Gastroesophageal sphincter (tissue), 4 donors: ENCODE data around the gene PTPRG. TPM values are rescaled to one million over a fixed set of nuclear protein-coding genes. Genes with fewer than 3 reads are reported as not detected.

Experiments
- ATAC-seq: fragments of 150-250 bp; one replicate; pipeline ENCODE4 v1.9.1; 2016; ENCODE audit warnings: mild to moderate bottlenecking, moderate library complexity
- H3K27ac ChIP-seq, 4 donors: fragments of 200-600 bp; sonication (generic) in 3 of 4; 1 replicate in 3 of 4; 2 replicates in 1 of 4; pipeline ENCODE4 v1.5.1; 2016 to 2019
- H3K27me3 ChIP-seq: fragments of 200-600 bp; sonication (generic); one replicate; pipeline ENCODE4 v1.5.1; 2019
- H3K36me3 ChIP-seq, 2 donors: fragments of 200-600 bp; sonication (generic); one replicate each; pipeline ENCODE4 v1.5.1; 2019; ENCODE audit warnings: control low read depth in 1 of 2
- H3K4me1 ChIP-seq, 3 donors: fragments of 200-600 bp; sonication (generic); 1 replicate in 2 of 3; 2 replicates in 1 of 3; pipeline ENCODE4 v1.5.1; 2016 to 2019; ENCODE audit warnings: control low read depth in 2 of 3
- H3K4me3 ChIP-seq, 2 donors: fragments of 200-600 bp; sonication (generic); one replicate each; pipeline ENCODE4 v1.5.1; 2019; ENCODE audit warnings: mild to moderate bottlenecking in 1 of 2, moderate library complexity in 1 of 2
- H3K9me3 ChIP-seq, 3 donors: fragments of 200-600 bp; sonication (generic); one replicate each; pipeline ENCODE4 v1.5.1; 2017 to 2019; ENCODE audit warnings: control low read depth in 2 of 3
- EP300 ChIP-seq: sonication (generic); formaldehyde crosslinking; IDR thresholded peaks from one replicate; pipeline ENCODE4 v1.6.1; 2017; ENCODE audit warnings: antibody characterized with exemption, mild to moderate bottlenecking
- POLR2A ChIP-seq, 2 donors: fragments of 450-650 bp; IDR thresholded peaks; one replicate each; pipeline ENCODE4 v1.6.1; 2017; ENCODE audit warnings: antibody characterized with exemption in 2 of 2, mild to moderate bottlenecking in 2 of 2, moderate library complexity in 1 of 2
- POLR2AphosphoS5 ChIP-seq: sonication (generic); formaldehyde crosslinking; IDR thresholded peaks from one replicate; pipeline ENCODE4 v1.6.1; 2017; ENCODE audit warnings: antibody characterized with exemption
- WGBS, 2 donors: methylation state at CpG; one replicate each; pipeline ENCODE4 v1.1.5; 2018; ENCODE audit warnings: low coverage in 1 of 2; 5-methylcytosine and 5-hydroxymethylcytosine counted together
- total RNA-seq, 4 donors: library from RNA; depleted of rRNA; stranded (reverse); fragments of >200 nt; gene quantifications; one replicate each; pipeline ENCODE4 v1.1.0, GENCODE V29; 2016
- TF ChIP-seq, protein P1 (sequence below), 4 experiments: fragments of 200-600 bp in 2 of 4; fragments of 450-650 bp in 2 of 4; sonication (generic) in 1 of 4; IDR thresholded peaks; one replicate each; pipeline ENCODE4 v1.5.1; 2017 to 2019; ENCODE audit warnings: antibody characterized with exemption in 4 of 4, mild to moderate bottlenecking in 2 of 4, moderate library complexity in 2 of 4

The PTPRG gene
- total RNA-seq, 4 donors from 2014 or later = 48.7 to 81.9 (median 52.8) TPM

DNA sequence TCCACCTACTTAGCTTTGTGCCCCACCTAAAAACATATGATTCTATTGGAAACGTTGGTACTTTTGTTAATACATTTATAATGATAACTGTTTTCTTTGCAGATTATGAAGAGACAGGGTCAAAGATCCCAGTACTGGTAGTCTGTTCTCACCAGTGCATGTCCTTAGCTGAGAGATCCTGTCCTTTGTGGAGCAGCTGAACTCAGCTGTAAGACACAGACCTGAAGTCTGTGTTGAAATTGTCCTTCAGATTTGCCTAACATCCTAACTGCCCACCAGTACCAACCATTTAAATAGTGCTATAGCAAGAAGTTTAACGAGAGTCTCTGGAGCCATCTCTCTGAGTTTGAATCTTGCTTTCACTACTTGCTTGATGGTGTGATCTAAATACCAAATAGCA is 413.3 kb downstream of the PTPRG start:
- Histone ChIP-seq H3K27ac (no peak overlapping the region), H3K27me3 (no peaks in the 10 kb centered on the region), H3K36me3 (no peaks in the 10 kb centered on the region), H3K9me3 (no peaks in the 10 kb centered on the region), H3K4me1 (peaks cover 0 to 15% (median 0%) of the 10 kb centered on the region in 3 donors), H3K4me3 (no peak overlapping the region)
- WGBS, 2 donors = 27 to 69% methylated on average over 1 to 2 of the region's 2 CpGs
- TF ChIP-seq, protein P1, sequence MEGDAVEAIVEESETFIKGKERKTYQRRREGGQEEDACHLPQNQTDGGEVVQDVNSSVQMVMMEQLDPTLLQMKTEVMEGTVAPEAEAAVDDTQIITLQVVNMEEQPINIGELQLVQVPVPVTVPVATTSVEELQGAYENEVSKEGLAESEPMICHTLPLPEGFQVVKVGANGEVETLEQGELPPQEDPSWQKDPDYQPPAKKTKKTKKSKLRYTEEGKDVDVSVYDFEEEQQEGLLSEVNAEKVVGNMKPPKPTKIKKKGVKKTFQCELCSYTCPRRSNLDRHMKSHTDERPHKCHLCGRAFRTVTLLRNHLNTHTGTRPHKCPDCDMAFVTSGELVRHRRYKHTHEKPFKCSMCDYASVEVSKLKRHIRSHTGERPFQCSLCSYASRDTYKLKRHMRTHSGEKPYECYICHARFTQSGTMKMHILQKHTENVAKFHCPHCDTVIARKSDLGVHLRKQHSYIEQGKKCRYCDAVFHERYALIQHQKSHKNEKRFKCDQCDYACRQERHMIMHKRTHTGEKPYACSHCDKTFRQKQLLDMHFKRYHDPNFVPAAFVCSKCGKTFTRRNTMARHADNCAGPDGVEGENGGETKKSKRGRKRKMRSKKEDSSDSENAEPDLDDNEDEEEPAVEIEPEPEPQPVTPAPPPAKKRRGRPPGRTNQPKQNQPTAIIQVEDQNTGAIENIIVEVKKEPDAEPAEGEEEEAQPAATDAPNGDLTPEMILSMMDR (IDR thresholded peaks at IDR 0.05) = no peak
- TF ChIP-seq POLR2A (IDR thresholded peaks at IDR 0.05) (no peak), EP300 (no peak), POLR2AphosphoS5 (no peak)
- no peak for ATAC-seq

DNA sequence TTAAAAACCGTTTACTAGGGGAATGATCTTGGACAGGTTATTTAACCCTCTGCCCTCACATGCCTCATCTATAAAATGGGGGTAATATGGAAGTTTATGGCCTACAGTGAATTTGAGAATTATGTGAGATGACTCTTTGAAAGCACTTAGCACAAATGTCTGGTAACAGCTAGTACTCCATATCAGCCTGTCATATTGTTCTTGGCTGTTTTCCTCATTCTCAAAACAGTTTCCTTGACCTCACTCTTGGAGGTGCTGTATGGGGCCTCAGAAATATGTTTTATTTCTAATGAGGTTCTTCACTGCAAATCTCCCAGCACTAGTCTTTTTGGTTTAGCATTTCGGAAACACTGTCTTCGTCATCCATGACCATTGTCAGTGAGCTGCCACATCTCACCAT is 413.8 kb downstream of the PTPRG start:
- no peaks in the 10 kb centered on the region for H3K36me3 ChIP-seq
- peaks cover 0 to 20% (median 0%) of the 10 kb centered on the region in 3 donors for H3K4me1 ChIP-seq
- H3K27me3 ChIP-seq = no peaks in the 10 kb centered on the region
- TF ChIP-seq POLR2AphosphoS5 (no peak), EP300 (no peak), POLR2A (IDR thresholded peaks at IDR 0.05) (no peak)
- TF ChIP-seq, protein P1 (IDR thresholded peaks at IDR 0.05) = no peak
- H3K4me3 ChIP-seq = no peak overlapping the region
- no peak for ATAC-seq
- no peak overlapping the region for H3K27ac ChIP-seq
- WGBS, 2 donors = 80 to 93% methylated on average over 3 of the region's 3 CpGs
- H3K9me3 ChIP-seq = no peaks in the 10 kb centered on the region

DNA sequence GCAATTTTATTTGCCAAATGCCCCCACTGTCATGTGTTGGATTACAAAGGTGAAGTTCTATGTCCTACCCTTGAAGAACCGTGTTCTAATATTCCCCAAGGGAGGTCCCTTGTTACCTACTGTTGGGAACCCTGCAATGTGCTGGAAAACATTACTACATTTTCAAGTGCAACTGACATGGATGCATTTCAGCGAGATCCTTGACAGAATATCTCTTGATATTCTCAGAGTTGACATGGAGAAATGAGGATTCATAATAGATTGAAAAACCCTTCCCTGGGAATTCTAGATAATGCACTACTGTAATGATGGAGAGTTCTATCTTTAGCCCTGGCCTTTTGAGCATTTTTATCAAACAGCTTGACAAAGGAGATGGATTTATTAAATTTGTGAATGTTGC is 414.6 kb downstream of the PTPRG start:
- WGBS, 2 donors = 52 to 72% methylated on average over 2 of the region's 2 CpGs
- TF ChIP-seq, protein P1 (IDR thresholded peaks at IDR 0.05) = no peak
- TF ChIP-seq POLR2AphosphoS5 (no peak), POLR2A (IDR thresholded peaks at IDR 0.05) (no peak), EP300 (no peak)
- H3K27ac ChIP-seq = no peak overlapping the region

DNA sequence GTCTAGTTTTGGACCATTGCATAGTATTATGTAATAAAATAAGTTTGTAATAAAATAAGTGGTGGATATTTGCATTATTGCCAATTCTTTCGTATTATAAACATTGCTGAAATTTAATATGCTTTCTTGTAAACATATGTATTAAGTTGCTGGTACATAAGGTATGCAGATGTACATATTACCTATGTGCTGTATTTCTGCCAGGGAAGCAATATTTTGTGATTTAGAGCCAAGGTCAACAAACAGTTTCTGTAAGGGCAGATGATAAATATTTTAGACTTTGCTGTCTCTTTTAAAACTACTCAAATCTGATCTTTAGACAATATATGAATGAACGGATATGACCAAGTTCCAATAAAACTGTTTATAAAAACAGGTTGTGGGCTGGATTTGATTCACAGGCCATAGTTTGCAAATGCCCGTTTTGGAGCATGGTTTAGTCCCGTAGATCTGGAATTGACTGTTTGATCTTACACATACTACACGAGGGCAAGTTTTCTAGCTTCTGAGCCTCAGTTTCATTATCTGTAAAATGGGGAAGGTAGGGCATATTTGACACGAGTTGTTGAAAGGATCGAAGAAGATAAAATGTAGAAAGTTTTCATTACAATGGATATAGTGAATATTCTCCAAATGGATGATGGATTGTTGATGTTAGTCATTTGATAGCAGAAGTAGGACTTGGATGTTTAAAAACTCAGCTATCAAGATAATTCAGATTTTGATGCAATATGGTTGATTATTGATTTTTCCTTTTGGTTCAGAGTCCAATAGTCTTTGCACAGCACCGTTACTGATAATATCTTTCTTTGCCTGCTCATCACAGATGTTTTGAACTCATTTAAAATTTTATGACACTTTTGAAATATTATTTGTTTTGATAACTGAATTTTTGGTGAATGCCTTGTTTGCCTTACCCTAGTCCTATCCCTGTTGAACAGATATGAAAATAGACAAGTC is 417.4 kb downstream of the PTPRG start:
- Histone ChIP-seq H3K36me3 (no peaks in the 10 kb centered on the region), H3K4me1 (peaks cover 0 to 20% (median 0%) of the 10 kb centered on the region in 3 donors), H3K27me3 (no peaks in the 10 kb centered on the region), H3K4me3 (no peak overlapping the region), H3K27ac (no peak overlapping the region), H3K9me3 (no peaks in the 10 kb centered on the region)
- TF ChIP-seq POLR2AphosphoS5 = no peak
- no peak for TF ChIP-seq POLR2A (IDR thresholded peaks at IDR 0.05)
- TF ChIP-seq, protein P1 (IDR thresholded peaks at IDR 0.05) = no peak
- no peak for TF ChIP-seq EP300
- ATAC-seq = no peak
- WGBS, 2 donors = 82 to 87% methylated on average over 8 of the region's 8 CpGs

More for the DNA sequence above, 414.6 kb downstream of the PTPRG start:
- H3K4me3 ChIP-seq = no peak overlapping the region
- no peaks in the 10 kb centered on the region for H3K9me3 ChIP-seq
- ATAC-seq = no peak
- H3K4me1 ChIP-seq = peaks cover 0 to 20% (median 0%) of the 10 kb centered on the region in 3 donors
- no peaks in the 10 kb centered on the region for H3K27me3 ChIP-seq
- no peaks in the 10 kb centered on the region for H3K36me3 ChIP-seq
